Mesothelial cell of epicardium (in vitro differentiated cells): ENCODE results near the gene LDAF1. TPM values are rescaled to one million over a fixed set of nuclear protein-coding genes. Genes with fewer than 3 reads are reported as not detected.

Source experiments
- DNase-seq, 2 experiments: peaks; one replicate each; pipeline ENCODE4 v3.0.0; 2021; ENCODE audit warnings: low spot score in 2 of 2; ENCODE audit not compliant: unreplicated experiment in 2 of 2
- H3K27ac Mint-ChIP-seq: 2 replicates; pipeline ENCODE4 v1.8.0; 2021; ENCODE audit warnings: mixed read lengths
- H3K27me3 Mint-ChIP-seq: 2 replicates; pipeline ENCODE4 v1.8.0; 2021; ENCODE audit warnings: low read depth, mixed read lengths
- H3K36me3 Mint-ChIP-seq: 2 replicates; pipeline ENCODE4 v1.8.0; 2021; ENCODE audit warnings: mixed read lengths
- H3K4me1 Mint-ChIP-seq: 2 replicates; pipeline ENCODE4 v1.8.0; 2021; ENCODE audit warnings: mixed read lengths
- H3K4me3 Mint-ChIP-seq: 2 replicates; pipeline ENCODE4 v1.8.0; 2021; ENCODE audit warnings: mild to moderate bottlenecking, moderate library complexity, mixed read lengths
- H3K9me3 Mint-ChIP-seq: 2 replicates; pipeline ENCODE4 v1.8.0; 2021; ENCODE audit warnings: mixed read lengths
- total RNA-seq: library from RNA; stranded (reverse); gene quantifications from 3 replicates; pipeline ENCODE4 v1.2.1, GENCODE V29; 2021
- TF ChIP-seq, protein P1 (sequence below): fragments of 200-600 bp; sonication (generic); IDR thresholded peaks from one replicate; pipeline ENCODE4 v1.5.0; 2021; ENCODE audit warnings: antibody characterized with exemption; ENCODE audit not compliant: unreplicated experiment

The LDAF1 gene
- total RNA-seq, 1 donor from 2014 or later: 22.0 TPM

GRCh38 chr16:21179126-21179982, 20.9 kb downstream of the LDAF1 start:
- DNase-seq: no peak
- TF ChIP-seq, protein P1, sequence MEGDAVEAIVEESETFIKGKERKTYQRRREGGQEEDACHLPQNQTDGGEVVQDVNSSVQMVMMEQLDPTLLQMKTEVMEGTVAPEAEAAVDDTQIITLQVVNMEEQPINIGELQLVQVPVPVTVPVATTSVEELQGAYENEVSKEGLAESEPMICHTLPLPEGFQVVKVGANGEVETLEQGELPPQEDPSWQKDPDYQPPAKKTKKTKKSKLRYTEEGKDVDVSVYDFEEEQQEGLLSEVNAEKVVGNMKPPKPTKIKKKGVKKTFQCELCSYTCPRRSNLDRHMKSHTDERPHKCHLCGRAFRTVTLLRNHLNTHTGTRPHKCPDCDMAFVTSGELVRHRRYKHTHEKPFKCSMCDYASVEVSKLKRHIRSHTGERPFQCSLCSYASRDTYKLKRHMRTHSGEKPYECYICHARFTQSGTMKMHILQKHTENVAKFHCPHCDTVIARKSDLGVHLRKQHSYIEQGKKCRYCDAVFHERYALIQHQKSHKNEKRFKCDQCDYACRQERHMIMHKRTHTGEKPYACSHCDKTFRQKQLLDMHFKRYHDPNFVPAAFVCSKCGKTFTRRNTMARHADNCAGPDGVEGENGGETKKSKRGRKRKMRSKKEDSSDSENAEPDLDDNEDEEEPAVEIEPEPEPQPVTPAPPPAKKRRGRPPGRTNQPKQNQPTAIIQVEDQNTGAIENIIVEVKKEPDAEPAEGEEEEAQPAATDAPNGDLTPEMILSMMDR: no peak
- H3K9me3 Mint-ChIP-seq: peaks cover 23% of the 10 kb centered on the region
- no peaks in the 10 kb centered on the region for H3K27me3 Mint-ChIP-seq
- peaks cover 59% of the 10 kb centered on the region for H3K36me3 Mint-ChIP-seq
- no peaks in the 10 kb centered on the region for H3K4me1 Mint-ChIP-seq
- H3K27ac Mint-ChIP-seq: no peak overlapping the region
- no peak overlapping the region for H3K4me3 Mint-ChIP-seq

GRCh38 chr16:21179983-21180365, 21.5 kb downstream of the LDAF1 start:
- TF ChIP-seq, protein P1: no peak
- no peak overlapping the region for H3K27ac Mint-ChIP-seq
- peaks cover 53% of the 10 kb centered on the region for H3K36me3 Mint-ChIP-seq
- no peak for DNase-seq
- H3K27me3 Mint-ChIP-seq: no peaks in the 10 kb centered on the region
- H3K4me1 Mint-ChIP-seq: no peaks in the 10 kb centered on the region
- H3K9me3 Mint-ChIP-seq: peaks cover 23% of the 10 kb centered on the region
- no peak overlapping the region for H3K4me3 Mint-ChIP-seq

GRCh38 chr16:21183995-21184394, 25.5 kb downstream of the LDAF1 start:
- Mint-ChIP-seq H3K36me3 (peaks cover 38% of the 10 kb centered on the region), H3K4me1 (no peaks in the 10 kb centered on the region), H3K9me3 (peaks cover 23% of the 10 kb centered on the region)

DNA sequence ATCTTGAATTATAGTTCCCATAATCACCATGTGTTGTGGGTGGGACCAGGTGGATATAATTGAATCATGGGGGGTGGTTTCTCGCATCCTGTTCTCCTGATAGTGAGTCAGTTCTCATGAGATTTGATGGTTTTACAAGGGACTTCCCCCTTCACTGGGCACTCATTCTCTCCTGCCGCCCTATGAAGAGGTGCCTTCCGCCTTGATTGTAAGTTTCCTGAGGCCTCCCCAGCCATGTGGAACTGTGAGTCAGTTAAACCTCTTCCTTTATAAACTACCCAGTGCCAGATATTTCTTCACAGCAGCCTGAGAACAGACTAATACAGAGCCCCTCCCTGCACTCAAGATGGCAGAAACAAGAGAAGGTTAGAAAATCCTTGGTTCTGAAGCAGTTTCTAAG, 26.4 kb downstream of the LDAF1 start:
- Mint-ChIP-seq H3K4me1 (no peaks in the 10 kb centered on the region), H3K9me3 (peaks cover 23% of the 10 kb centered on the region), H3K4me3 (no peak overlapping the region), H3K27me3 (no peaks in the 10 kb centered on the region), H3K36me3 (peaks cover 30% of the 10 kb centered on the region), H3K27ac (no peak overlapping the region)
- TF ChIP-seq, protein P1: no peak
- no peak for DNase-seq

More at GRCh38 chr16:21183995-21184394, 25.5 kb downstream of the LDAF1 start:
- Mint-ChIP-seq H3K4me3 (no peak overlapping the region), H3K27me3 (no peaks in the 10 kb centered on the region), H3K27ac (no peak overlapping the region)
- TF ChIP-seq, protein P1: no peak
- DNase-seq: no peak

DNA sequence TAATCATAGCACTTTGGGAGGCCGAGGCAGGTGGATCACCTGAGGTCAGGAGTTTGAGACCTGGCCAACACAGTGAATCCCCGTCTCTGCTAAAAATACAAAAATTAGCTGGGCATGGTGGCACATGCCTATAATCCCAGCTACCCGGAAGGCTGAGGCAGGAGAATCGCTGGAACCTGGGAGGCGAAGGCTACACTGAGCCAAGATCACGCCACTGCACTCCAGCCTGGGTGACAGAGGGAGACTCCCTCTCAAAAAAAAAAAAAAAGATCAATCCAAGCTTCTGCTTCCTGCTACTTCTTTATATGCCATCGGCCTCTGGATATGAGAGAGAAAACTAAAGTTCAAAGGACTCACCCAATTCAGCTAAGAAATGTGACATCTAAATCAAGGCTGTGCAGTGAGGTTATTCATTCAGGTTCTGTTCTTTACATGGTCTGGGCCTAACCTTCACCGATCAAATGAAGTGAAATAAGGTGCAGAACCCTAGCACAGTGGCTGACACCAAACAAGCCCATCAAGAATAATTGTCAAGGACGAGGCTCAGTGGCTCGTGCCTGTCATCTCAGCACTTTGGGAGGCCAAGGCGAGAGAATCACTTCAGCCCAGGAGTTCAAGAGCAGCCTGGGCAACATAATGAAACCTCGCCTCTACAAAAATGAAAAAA, 27.3 kb downstream of the LDAF1 start:
- Mint-ChIP-seq H3K9me3 (peaks cover 27% of the 10 kb centered on the region), H3K27me3 (peaks cover 2% of the 10 kb centered on the region), H3K4me3 (no peak overlapping the region), H3K4me1 (no peaks in the 10 kb centered on the region), H3K36me3 (peaks cover 26% of the 10 kb centered on the region), H3K27ac (no peak overlapping the region)
- TF ChIP-seq, protein P1: no peak
- DNase-seq: no peak
